Rectal smooth muscle tissue (tissue), 1 donor: Measurements from ENCODE around the gene SGK1.

Experiments used
- H3K27ac ChIP-seq: one replicate; pipeline ENCODE4 v1.7.0; 2013; ENCODE audit warnings: low read depth, low read length, inconsistent platforms
- H3K27me3 ChIP-seq: one replicate; pipeline ENCODE4 v1.7.0; 2013; ENCODE audit warnings: low read length; ENCODE audit not compliant: control insufficient read depth, insufficient read depth
- H3K36me3 ChIP-seq: one replicate; pipeline ENCODE4 v1.7.0; 2013; ENCODE audit warnings: low read length; ENCODE audit not compliant: control insufficient read depth, insufficient read depth
- H3K4me1 ChIP-seq: one replicate; pipeline ENCODE4 v1.7.0; 2013; ENCODE audit warnings: low read length; ENCODE audit not compliant: control insufficient read depth, insufficient read depth
- H3K4me3 ChIP-seq: one replicate; pipeline ENCODE4 v1.7.0; 2013; ENCODE audit warnings: low read length
- H3K9ac ChIP-seq: one replicate; pipeline ENCODE4 v1.7.0; 2013; ENCODE audit warnings: low read length

SGK1 gene

GRCh38 chr6:134317471-134318131 lies at the start of gene SGK1:
Gene SGK1, minus strand, starts transcription at chr6:134318112. Its CDS starts 652 bp downstream, at chr6:134317460.
- H3K27me3 ChIP-seq = peaks cover 4% of the 10 kb centered on the region
- H3K27ac ChIP-seq = no peak within 1 kb of the TSS

DNA sequence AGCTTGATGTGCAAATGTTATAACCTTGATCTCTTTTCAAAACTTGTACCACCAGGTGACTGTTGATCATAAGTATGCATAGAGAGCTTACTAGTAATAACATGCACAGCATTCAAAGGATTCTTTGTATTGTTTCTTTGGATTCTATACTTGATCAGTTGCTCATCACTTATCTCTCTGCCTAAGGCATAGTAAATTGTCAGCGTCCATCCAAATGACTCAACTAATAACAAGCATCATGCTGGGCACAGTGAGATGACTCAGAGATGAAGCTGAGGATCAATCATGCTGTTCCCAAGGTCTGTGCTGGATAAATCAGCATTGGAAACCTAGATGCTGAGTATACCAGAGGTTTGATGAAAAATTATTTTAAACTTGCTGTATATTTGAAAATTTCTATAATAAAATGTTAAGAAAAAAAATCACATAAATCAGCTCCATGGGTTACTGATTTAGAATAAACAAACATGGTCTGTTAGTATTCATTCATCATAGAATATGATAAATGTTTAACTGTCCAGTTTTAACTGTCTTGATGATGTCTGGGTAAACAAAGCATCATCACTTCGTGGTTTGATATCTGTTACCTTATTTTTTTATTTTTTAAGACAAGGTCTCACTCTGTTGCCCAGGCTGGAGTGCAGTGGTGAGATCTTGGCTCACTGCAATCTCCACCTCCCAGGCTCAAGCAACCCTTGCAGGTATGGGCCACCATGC lies 45.6 kb upstream of the SGK1 start:
- no peak overlapping the region for H3K9ac ChIP-seq
- no peaks in the 10 kb centered on the region for H3K36me3 ChIP-seq
- H3K4me3 ChIP-seq = no peak overlapping the region
- no peaks in the 10 kb centered on the region for H3K27me3 ChIP-seq
- no peak overlapping the region for H3K27ac ChIP-seq
- no peaks in the 10 kb centered on the region for H3K4me1 ChIP-seq

More at GRCh38 chr6:134317471-134318131, at the start of gene SGK1:
- Histone ChIP-seq H3K36me3 (no peaks in the 10 kb centered on the region), H3K9ac (no peak within 1 kb of the TSS), H3K4me1 (no peaks in the 10 kb centered on the region), H3K4me3 (peak within 1 kb of the TSS; percentile 55)

- Histone ChIP-seq H3K4me1 (no peaks in the 10 kb centered on the region), H3K36me3 (no peaks in the 10 kb centered on the region), H3K27me3 (no peaks in the 10 kb centered on the region), H3K4me3 (no peak overlapping the region), H3K9ac (no peak overlapping the region), H3K27ac (no peak overlapping the region)
Observed at GRCh38 chr6:134361011-134361410, 43.1 kb upstream of the SGK1 start.

GRCh38 chr6:134359302-134359701 lies 41.4 kb upstream of the SGK1 start:
- H3K9ac ChIP-seq = no peak overlapping the region
- H3K36me3 ChIP-seq = no peaks in the 10 kb centered on the region
- H3K27ac ChIP-seq = no peak overlapping the region

GRCh38 chr6:134358320-134358719 lies 40.4 kb upstream of the SGK1 start:
- Histone ChIP-seq H3K27me3 (no peaks in the 10 kb centered on the region), H3K4me3 (no peak overlapping the region), H3K9ac (no peak overlapping the region), H3K4me1 (no peaks in the 10 kb centered on the region), H3K27ac (no peak overlapping the region), H3K36me3 (no peaks in the 10 kb centered on the region)

More at GRCh38 chr6:134359302-134359701, 41.4 kb upstream of the SGK1 start:
- no peak overlapping the region for H3K4me3 ChIP-seq
- H3K4me1 ChIP-seq = no peaks in the 10 kb centered on the region
- H3K27me3 ChIP-seq = no peaks in the 10 kb centered on the region

DNA sequence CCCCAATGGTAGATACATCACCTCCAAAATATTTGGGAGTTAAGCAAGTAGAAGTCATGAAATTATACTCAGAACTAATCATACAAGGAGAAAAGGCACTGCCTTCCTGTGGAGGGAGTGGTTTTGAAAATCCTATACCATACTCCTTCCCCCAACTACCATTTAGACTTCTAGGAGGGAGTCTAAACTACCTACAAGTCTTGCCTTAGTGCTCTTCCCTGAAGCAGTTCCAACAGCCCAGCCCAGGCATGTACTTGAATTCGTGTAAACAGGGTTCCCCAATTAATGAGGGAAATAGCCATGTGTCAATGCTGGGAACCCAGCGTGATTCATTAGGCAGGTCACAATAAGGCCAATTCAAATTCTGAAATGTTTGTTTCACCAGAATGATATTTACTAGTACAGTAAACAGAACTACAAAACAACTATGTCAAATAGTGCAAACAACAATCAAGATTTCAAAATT lies 39.1 kb upstream of the SGK1 start:
- H3K9ac ChIP-seq = no peak overlapping the region
- H3K4me1 ChIP-seq = no peaks in the 10 kb centered on the region
- H3K27me3 ChIP-seq = no peaks in the 10 kb centered on the region
- H3K4me3 ChIP-seq = no peak overlapping the region
- H3K27ac ChIP-seq = no peak overlapping the region
- H3K36me3 ChIP-seq = no peaks in the 10 kb centered on the region

DNA sequence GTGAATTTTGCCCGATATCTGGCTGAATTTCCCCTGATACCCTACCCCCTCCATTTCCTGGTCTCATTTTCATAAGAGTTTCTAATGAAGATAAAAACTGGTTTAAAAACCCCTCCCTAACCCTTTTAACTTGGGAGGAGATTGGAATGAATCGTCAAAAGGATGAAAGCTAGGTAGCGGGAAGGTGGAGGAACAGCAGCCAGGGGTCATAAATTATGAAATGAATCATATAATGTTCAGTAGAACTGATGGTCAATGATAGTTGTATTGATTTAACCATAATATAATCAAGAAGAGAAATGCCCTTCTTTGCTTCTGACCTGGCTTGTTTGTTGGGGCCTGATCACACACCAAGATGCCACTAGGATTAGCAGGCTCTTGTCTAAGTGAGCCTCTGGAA lies 38.5 kb upstream of the SGK1 start:
- Histone ChIP-seq H3K27ac (no peak overlapping the region), H3K36me3 (no peaks in the 10 kb centered on the region), H3K27me3 (no peaks in the 10 kb centered on the region), H3K9ac (no peak overlapping the region), H3K4me1 (no peaks in the 10 kb centered on the region), H3K4me3 (no peak overlapping the region)

- H3K27ac ChIP-seq = no peak overlapping the region
- no peak overlapping the region for H3K4me3 ChIP-seq
- no peaks in the 10 kb centered on the region for H3K4me1 ChIP-seq
- H3K9ac ChIP-seq = no peak overlapping the region
- no peaks in the 10 kb centered on the region for H3K27me3 ChIP-seq
- no peaks in the 10 kb centered on the region for H3K36me3 ChIP-seq
Observed at GRCh38 chr6:134352786-134353480, 35.0 kb upstream of the SGK1 start.

DNA sequence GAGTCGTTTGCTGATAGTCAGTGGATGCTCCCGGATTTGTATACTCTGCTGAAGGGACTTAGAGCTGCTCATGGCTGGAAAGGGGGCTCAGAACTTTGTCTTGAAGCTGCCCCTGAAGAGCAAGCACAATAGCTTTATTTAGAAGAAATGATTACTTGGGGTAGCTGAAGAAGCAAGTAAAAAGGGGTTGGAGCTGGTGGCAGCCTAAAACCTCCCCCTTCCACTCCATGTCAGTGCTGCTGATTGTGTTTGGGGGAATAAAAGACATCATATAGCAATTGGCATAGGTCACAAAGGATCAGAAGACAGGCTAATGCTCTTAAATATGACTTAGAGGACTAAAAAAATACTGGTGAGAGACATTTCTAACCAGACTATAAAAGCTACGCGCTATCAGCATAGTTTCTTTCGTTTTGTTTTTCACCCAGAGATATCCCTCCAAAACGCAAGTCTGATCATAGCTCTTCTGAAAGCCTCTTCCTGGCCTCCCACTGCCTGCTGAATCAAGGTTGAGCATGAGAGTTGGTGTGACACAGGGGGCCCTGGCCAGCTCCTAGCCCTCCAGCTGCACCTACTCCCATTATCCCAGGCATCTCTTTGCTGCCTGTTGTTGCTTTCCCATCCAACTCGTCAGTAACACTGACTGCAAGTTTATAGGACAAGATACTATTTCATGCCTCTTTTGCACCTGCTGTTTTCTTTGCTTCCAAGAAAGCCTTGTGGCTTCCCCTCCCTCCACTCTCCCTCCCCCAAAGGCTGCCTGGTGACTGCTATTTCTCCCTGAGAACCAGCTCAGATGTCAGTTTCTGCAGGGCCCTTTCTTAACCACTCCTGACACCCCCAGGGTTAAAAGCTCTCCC lies 33.9 kb upstream of the SGK1 start:
- no peak overlapping the region for H3K27ac ChIP-seq
- no peak overlapping the region for H3K9ac ChIP-seq
- H3K4me3 ChIP-seq = no peak overlapping the region
- no peaks in the 10 kb centered on the region for H3K36me3 ChIP-seq
- no peaks in the 10 kb centered on the region for H3K4me1 ChIP-seq
- H3K27me3 ChIP-seq = no peaks in the 10 kb centered on the region

DNA sequence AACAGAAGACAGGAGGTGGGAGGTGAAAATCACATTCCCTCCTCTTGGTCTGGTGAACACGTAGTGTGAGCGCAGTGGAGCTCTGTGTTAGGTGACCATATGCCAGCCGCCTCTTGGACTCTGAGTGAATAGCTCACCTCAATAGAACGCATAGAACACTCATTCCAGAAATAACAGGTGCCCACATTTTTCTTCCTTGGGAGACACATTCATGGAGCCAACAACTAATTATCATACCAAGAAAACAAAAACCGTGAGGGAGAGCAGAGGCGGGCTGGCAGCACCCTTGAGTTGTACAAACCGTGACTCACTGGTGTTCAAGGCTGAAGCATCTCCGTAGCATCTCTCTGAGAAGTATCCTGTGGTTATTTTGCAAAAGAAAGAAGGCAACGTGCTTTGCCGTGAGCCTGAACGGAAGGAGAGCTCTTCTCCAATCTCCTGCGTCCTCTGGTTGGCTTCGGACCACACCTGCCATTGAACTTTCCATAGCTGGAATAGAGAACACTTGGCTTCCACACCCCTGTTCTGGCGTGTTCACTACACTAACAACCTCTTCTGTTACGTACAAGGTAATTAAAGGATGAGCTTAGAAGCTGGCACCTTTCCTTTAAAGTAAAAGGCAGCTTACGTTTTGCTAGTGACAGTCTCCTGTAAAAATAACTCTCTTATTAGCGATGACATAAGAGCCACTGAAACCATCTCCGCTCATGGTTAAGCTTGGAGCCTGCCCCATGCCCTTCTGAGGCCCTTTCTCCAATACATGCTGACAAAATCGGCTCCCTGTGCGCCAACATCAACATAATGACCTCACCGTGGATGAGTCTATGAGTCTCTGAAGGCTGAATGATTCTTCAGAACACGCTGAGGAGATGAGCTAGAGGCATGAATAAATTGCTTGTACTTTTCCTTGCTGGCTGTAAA lies 30.2 kb upstream of the SGK1 start:
- no peaks in the 10 kb centered on the region for H3K27me3 ChIP-seq
- H3K4me3 ChIP-seq = no peak overlapping the region
- no peak overlapping the region for H3K9ac ChIP-seq
- no peaks in the 10 kb centered on the region for H3K4me1 ChIP-seq
- no peaks in the 10 kb centered on the region for H3K36me3 ChIP-seq
- no peak overlapping the region for H3K27ac ChIP-seq

DNA sequence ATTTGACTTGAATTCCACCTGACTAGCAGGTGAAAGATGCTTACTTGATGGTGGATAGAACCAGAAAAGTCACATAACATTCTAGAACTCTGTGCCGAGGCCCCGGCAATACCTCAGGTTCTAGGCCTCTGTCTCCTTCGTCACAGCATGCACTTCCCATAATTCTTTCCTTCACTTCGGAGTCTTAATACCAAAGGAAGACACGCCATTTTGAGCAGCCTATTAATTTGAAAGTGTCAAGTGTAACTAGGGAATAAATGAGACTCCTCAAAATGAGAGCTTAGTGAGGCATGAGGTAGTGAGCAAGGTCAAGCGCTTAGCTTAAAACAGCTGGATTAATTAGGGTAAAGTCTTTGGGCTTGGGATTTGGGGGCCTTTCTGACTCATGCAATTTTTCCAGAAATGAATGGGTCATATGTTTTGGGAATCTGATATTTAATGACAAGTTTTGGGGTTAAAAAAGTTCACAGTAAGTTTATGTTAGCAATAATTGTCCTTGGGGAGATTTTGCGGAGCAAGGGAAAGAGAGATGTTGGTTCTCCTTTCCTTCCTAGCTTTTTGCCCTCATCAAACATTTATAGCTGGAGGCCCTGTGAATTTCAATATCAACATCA lies 29.1 kb upstream of the SGK1 start:
- no peaks in the 10 kb centered on the region for H3K36me3 ChIP-seq
- H3K4me1 ChIP-seq = no peaks in the 10 kb centered on the region
- no peaks in the 10 kb centered on the region for H3K27me3 ChIP-seq
- no peak overlapping the region for H3K9ac ChIP-seq
- no peak overlapping the region for H3K4me3 ChIP-seq
- H3K27ac ChIP-seq = no peak overlapping the region
